MCF 10A (cell line): ENCODE data around the gene TIMM17B. TPM values are rescaled to one million over a fixed set of nuclear protein-coding genes. Genes with fewer than 3 reads are reported as not detected.
"Not testable (repeated sequence)": the region's sequence is repeated elsewhere in the genome, so short reads cannot be mapped to it uniquely, and the experiment has no call there.

Experiments
- BruUV-seq: library from RNA; stranded (reverse); fragments of 400-500 nt; replicated peaks from 2 replicates; lab custom pipeline; 2021; lab: Mats Ljungman, UMichigan
- CTCF ChIA-PET: fragments of 300-600 bp; sonication (Branson Sonifier 250); formaldehyde crosslinking; extraction: SDS; loops from one replicate; lab custom pipeline; 2021; ENCODE audit warnings: antibody characterized with exemption, inconsistent platforms; lab: Yijun Ruan, JAX
- POLR2A ChIA-PET: fragments of 300-600, 350-650 bp; sonication (Branson Sonifier 250); formaldehyde crosslinking; extraction: SDS; loops from one replicate; lab custom pipeline; 2020; ENCODE audit warnings: antibody characterized with exemption, inconsistent platforms; lab: Yijun Ruan, JAX
- DNase-seq: peaks from one replicate; pipeline ENCODE4 v3.0.0-alpha.2; 2018; ENCODE audit not compliant: unreplicated experiment
- H3K27ac Mint-ChIP-seq: one replicate; pipeline ENCODE4 v1.8.0; 2022; ENCODE audit warnings: mild to moderate bottlenecking, low read depth, mixed read lengths; ENCODE audit not compliant: unreplicated experiment
- H3K27me3 Mint-ChIP-seq: one replicate; pipeline ENCODE4 v1.8.0; 2022; ENCODE audit warnings: mixed read lengths; ENCODE audit not compliant: insufficient read depth, unreplicated experiment
- H3K36me3 Mint-ChIP-seq: one replicate; pipeline ENCODE4 v1.8.0; 2022; ENCODE audit warnings: mild to moderate bottlenecking, moderate library complexity, mixed read lengths; ENCODE audit not compliant: insufficient read depth, unreplicated experiment
- H3K4me1 Mint-ChIP-seq: one replicate; pipeline ENCODE4 v1.8.0; 2022; ENCODE audit warnings: mixed read lengths; ENCODE audit not compliant: insufficient read depth, unreplicated experiment
- H3K4me3 Mint-ChIP-seq: one replicate; pipeline ENCODE4 v1.8.0; 2022; ENCODE audit warnings: mild to moderate bottlenecking, moderate library complexity, mixed read lengths; ENCODE audit not compliant: unreplicated experiment
- H3K9me3 Mint-ChIP-seq: one replicate; pipeline ENCODE4 v1.8.0; 2022; ENCODE audit warnings: mixed read lengths; ENCODE audit not compliant: unreplicated experiment
- intact Hi-C: fragments of 100-400 bp; cut with micrococcal nuclease; formaldehyde crosslinking; loops from 2 replicates; pipeline ENCODE4 v1.14.1; 2022
- total RNA-seq: library from RNA; stranded (reverse); gene quantifications from 2 replicates; pipeline ENCODE4 v1.2.3, GENCODE V29; 2022
- TF ChIP-seq, protein P1 (sequence below): fragments of 200-600 bp; IDR thresholded peaks from one replicate; pipeline ENCODE4 v1.8.0; 2022; ENCODE audit warnings: antibody characterized with exemption, mild to moderate bottlenecking; ENCODE audit not compliant: unreplicated experiment

The TIMM17B gene
- total RNA-seq, 1 experiment from 2014 or later, result 73.7 TPM

DNA sequence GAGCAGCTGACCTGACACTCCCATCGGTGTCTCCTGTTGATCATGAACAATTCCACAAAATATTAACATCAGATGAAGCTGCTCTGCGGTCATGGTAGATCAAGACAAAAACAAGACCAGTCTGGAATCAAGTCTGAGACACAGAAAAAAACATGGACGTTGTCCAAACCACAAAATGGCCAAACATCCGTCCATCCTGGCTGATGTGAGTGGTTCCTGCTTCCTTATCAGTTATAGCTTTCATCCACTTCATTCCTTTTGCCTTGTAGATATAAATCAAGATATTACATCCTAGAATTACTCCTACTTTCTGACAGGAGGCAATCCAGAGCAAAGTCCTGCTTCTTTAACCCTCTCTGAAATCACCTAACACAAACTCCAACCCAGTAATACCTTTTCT lies 33.4 kb downstream of the TIMM17B start:
- intact Hi-C loops, result no loop called here
- BruUV-seq, result no TSS peak
- ChIA-PET POLR2A (interaction anchor here (1.0 kb wide), 1 partner anchor 47 kb away, joined by 3 read pairs; the partner anchor contains the start of gene SLC35A2), CTCF (no interaction called here)
- no peaks in the 10 kb centered on the region for H3K9me3 Mint-ChIP-seq
- H3K27ac Mint-ChIP-seq, result no peak overlapping the region
- peak; percentile 14 for DNase-seq
- TF ChIP-seq, protein P1, sequence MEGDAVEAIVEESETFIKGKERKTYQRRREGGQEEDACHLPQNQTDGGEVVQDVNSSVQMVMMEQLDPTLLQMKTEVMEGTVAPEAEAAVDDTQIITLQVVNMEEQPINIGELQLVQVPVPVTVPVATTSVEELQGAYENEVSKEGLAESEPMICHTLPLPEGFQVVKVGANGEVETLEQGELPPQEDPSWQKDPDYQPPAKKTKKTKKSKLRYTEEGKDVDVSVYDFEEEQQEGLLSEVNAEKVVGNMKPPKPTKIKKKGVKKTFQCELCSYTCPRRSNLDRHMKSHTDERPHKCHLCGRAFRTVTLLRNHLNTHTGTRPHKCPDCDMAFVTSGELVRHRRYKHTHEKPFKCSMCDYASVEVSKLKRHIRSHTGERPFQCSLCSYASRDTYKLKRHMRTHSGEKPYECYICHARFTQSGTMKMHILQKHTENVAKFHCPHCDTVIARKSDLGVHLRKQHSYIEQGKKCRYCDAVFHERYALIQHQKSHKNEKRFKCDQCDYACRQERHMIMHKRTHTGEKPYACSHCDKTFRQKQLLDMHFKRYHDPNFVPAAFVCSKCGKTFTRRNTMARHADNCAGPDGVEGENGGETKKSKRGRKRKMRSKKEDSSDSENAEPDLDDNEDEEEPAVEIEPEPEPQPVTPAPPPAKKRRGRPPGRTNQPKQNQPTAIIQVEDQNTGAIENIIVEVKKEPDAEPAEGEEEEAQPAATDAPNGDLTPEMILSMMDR, result no peak
- H3K27me3 Mint-ChIP-seq, result no peaks in the 10 kb centered on the region
- H3K4me1 Mint-ChIP-seq, result peaks cover 18% of the 10 kb centered on the region
- no peak overlapping the region for H3K4me3 Mint-ChIP-seq
- no peaks in the 10 kb centered on the region for H3K36me3 Mint-ChIP-seq

DNA sequence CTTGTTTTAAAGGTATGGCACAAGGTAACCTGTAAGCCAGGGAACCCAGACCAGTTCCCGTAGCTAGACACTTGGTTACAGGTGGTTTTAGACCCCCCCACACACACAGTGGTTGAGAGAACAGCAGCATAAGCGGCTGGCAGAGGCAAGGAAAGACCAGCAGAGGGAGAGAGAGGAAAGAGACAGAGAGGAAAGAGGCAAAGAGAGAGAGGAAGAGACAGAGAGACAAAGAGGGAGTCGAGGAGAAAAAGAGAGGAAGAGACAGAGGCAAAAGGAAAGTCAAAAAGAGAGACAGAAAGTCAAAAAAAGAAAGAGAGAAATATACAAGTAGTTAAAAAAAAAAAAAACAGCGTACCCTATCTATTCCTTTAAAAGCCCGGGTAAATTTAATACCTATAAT lies 42.7 kb downstream of the TIMM17B start:
- TF ChIP-seq, protein P1, result peak; percentile 37
- no peaks in the 10 kb centered on the region for H3K27me3 Mint-ChIP-seq
- peaks cover 7% of the 10 kb centered on the region for H3K4me1 Mint-ChIP-seq
- peaks cover 7% of the 10 kb centered on the region for H3K9me3 Mint-ChIP-seq
- H3K4me3 Mint-ChIP-seq, result peak overlapping the region; percentile 24
- intact Hi-C loops, result loop anchor here (1.0 to 2.0 kb wide), 3 partner anchors 36 to 62 kb away; no protein-coding TSS in a partner anchor
- DNase-seq, result peak; percentile 11
- BruUV-seq, result no TSS peak
- no peaks in the 10 kb centered on the region for H3K36me3 Mint-ChIP-seq
- ChIA-PET CTCF (interaction anchor here (0.6 to 1.1 kb wide), 5 partner anchors 12 to 223 kb away, joined by 3 to 4 read pairs (median 3); no protein-coding TSS in a partner anchor), POLR2A (interaction anchor here (0.6 kb wide), 2 partner anchors 12 to 43 kb away, joined by 3 to 4 read pairs; no protein-coding TSS in a partner anchor)
- peak overlapping the region; percentile 29 for H3K27ac Mint-ChIP-seq

DNA sequence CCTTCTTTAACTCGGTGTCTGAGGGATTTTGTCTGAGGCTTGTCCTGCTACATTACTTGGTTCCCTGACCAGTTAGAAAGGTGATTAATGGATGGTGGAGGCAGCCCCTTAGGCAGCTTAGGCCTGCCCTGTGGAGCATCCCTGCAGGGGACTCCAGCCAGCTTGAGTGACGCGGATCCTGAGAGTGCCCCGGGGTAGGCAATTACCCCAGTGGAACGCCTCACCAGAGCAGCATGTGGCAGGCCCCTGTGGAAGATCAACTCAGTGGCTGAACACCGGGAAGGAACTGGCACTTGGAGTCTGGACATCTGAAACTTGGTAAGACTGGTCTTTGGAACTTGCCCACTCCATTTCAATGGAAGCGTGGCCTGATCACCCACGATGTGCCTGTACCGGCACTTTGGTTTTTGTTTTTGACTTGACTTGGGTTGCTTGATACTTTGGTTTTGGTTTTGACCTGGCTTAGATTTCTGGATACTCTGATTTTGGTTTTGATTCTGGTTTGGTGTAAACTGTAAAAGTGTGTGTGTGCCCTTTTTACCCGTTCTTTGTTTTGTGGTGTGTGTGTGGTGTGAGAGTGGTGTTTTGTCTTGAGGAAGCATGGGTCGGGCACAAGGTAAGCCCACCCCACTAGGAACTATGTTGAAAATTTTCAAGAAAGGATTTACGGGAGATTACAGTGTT lies 43.3 kb downstream of the TIMM17B start:
- not testable (repeated sequence) for H3K36me3 Mint-ChIP-seq, BruUV-seq, H3K27me3 Mint-ChIP-seq, H3K4me3 Mint-ChIP-seq, DNase-seq, H3K4me1 Mint-ChIP-seq, H3K9me3 Mint-ChIP-seq
- intact Hi-C loops, result loop anchor here (2.0 kb wide), 1 partner anchor 37 kb away; no protein-coding TSS in a partner anchor
- POLR2A ChIA-PET, result interaction anchor here (0.6 kb wide), 2 partner anchors 13 to 44 kb away, joined by 3 to 4 read pairs; no protein-coding TSS in a partner anchor
- CTCF ChIA-PET, result interaction anchor here (0.6 to 1.1 kb wide), 5 partner anchors 13 to 222 kb away, joined by 3 to 4 read pairs (median 3); no protein-coding TSS in a partner anchor
- H3K27ac Mint-ChIP-seq, result peak overlapping the region; percentile 29

DNA sequence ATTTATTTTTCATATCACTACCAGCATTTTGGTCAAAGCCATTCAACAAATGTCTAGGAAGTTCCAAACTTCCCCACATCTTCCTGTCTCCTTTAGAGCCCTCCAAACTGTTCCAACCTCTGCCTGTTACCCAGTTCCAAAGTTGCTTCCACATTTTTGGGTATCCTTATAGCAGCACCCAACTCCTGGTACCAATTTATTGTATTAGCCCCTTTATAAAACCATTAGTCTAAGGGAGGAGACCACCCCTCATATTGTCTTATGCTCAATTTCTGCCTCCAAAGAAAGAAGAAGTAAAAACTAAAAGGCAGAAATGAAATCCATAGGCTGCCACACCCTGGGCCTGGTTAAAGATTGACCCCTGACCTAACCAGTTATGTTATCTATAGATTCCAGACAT lies 44.1 kb downstream of the TIMM17B start:
- H3K4me3 Mint-ChIP-seq, H3K4me1 Mint-ChIP-seq, H3K9me3 Mint-ChIP-seq, H3K27me3 Mint-ChIP-seq, CTCF ChIA-PET, H3K36me3 Mint-ChIP-seq, DNase-seq, intact Hi-C loops, POLR2A ChIA-PET, H3K27ac Mint-ChIP-seq, BruUV-seq: not testable (repeated sequence)

DNA sequence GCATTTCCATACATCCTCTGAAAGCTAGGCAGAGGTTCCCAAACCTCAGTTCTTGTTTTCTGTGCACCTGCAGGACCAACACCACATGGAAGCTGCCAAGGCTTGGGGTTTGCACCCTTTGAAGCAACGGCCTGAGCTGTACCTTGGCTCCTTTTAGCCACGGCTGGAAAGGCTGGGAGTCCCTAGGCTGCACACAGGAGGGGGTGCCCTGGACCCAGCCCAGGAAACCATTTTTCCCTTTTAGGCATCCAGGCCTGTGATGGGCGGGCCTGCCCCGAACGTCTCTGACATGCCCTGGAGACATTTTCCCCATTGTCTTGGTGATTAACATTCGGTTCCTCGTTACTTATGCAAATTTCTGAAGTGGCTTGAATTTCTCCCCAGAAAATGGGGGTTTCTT lies 44.7 kb downstream of the TIMM17B start:
- intact Hi-C loops, result no loop called here
- no TSS peak for BruUV-seq
- H3K9me3 Mint-ChIP-seq, result peaks cover 7% of the 10 kb centered on the region
- no peak overlapping the region for H3K27ac Mint-ChIP-seq
- POLR2A ChIA-PET, result no interaction called here
- CTCF ChIA-PET, result interaction anchor here (1.1 kb wide), 1 partner anchor 65 kb away, joined by 3 read pairs; no protein-coding TSS in a partner anchor
- no peaks in the 10 kb centered on the region for H3K27me3 Mint-ChIP-seq
- no peak overlapping the region for H3K4me3 Mint-ChIP-seq
- TF ChIP-seq, protein P1, result no peak
- H3K36me3 Mint-ChIP-seq, result no peaks in the 10 kb centered on the region
- peaks cover 7% of the 10 kb centered on the region for H3K4me1 Mint-ChIP-seq
- DNase-seq, result no peak
